ENCODE measurements around the gene ZBED4.

- TF ChIP-seq ZBTB21 (CRISPR knock-in tag; IDR thresholded peaks at IDR 0.05; ENCODE audit: borderline replicate concordance) (no peak), RORB (CRISPR knock-in tag; IDR thresholded peaks at IDR 0.05) (no peak), ZNF138 (CRISPR knock-in tag; conservative IDR thresholded peaks at IDR 0.05) (no peak), ZNF396 (CRISPR knock-in tag; IDR thresholded peaks at IDR 0.05; ENCODE audit: borderline replicate concordance) (no peak), FOXP1 (CRISPR knock-in tag; IDR thresholded peaks at IDR 0.05; ENCODE audit: borderline replicate concordance) (no peak), TCF7 (CRISPR knock-in tag; IDR thresholded peaks at IDR 0.05; ENCODE audit: low read depth) (no peak), JAZF1 (CRISPR knock-in tag; IDR thresholded peaks at IDR 0.05) (no peak), PREB (CRISPR knock-in tag; IDR thresholded peaks at IDR 0.05; ENCODE audit: borderline replicate concordance) (no peak)
- TF ChIP-seq, protein P1, sequence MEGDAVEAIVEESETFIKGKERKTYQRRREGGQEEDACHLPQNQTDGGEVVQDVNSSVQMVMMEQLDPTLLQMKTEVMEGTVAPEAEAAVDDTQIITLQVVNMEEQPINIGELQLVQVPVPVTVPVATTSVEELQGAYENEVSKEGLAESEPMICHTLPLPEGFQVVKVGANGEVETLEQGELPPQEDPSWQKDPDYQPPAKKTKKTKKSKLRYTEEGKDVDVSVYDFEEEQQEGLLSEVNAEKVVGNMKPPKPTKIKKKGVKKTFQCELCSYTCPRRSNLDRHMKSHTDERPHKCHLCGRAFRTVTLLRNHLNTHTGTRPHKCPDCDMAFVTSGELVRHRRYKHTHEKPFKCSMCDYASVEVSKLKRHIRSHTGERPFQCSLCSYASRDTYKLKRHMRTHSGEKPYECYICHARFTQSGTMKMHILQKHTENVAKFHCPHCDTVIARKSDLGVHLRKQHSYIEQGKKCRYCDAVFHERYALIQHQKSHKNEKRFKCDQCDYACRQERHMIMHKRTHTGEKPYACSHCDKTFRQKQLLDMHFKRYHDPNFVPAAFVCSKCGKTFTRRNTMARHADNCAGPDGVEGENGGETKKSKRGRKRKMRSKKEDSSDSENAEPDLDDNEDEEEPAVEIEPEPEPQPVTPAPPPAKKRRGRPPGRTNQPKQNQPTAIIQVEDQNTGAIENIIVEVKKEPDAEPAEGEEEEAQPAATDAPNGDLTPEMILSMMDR (IDR thresholded peaks at IDR 0.05), result no peak
- TF ChIP-seq, protein P2, sequence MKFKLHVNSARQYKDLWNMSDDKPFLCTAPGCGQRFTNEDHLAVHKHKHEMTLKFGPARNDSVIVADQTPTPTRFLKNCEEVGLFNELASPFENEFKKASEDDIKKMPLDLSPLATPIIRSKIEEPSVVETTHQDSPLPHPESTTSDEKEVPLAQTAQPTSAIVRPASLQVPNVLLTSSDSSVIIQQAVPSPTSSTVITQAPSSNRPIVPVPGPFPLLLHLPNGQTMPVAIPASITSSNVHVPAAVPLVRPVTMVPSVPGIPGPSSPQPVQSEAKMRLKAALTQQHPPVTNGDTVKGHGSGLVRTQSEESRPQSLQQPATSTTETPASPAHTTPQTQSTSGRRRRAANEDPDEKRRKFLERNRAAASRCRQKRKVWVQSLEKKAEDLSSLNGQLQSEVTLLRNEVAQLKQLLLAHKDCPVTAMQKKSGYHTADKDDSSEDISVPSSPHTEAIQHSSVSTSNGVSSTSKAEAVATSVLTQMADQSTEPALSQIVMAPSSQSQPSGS (CRISPR knock-in tag; IDR thresholded peaks at IDR 0.05; ENCODE audit: borderline replicate concordance, low read depth), result no peak
Observed at GRCh38 chr22:49920859-49921258, 67.2 kb downstream of the ZBED4 start.
